ENCODE results near the gene RACK1.
A peak's percentile ranks its signal among the peaks of the same experiment; 100 is the strongest.

The RACK1 gene

GRCh38 chr5:181239062-181239663 is 4.5 kb downstream of the RACK1 start:
- no peaks in the 10 kb centered on the region for H3K9me3 Mint-ChIP-seq
- TF ChIP-seq CTCF (IDR thresholded peaks at IDR 0.05; ENCODE audit: unreplicated experiment in 3 of 3) = no peak
- H3K4me1 Mint-ChIP-seq = peaks cover 46% of the 10 kb centered on the region
- H3K36me3 Mint-ChIP-seq (ENCODE audit: low read depth) = peaks cover 75% of the 10 kb centered on the region
- H3K4me3 Mint-ChIP-seq = peak overlapping the region; percentile 56 to 79 (median 67)
- H3K27me3 Mint-ChIP-seq (ENCODE audit: low read depth) = no peaks in the 10 kb centered on the region
- peak overlapping the region; percentile 29 to 72 (median 61) for H3K27ac Mint-ChIP-seq

- no peak for TF ChIP-seq CTCF (IDR thresholded peaks at IDR 0.05; ENCODE audit: unreplicated experiment in 3 of 3)
- peak overlapping the region; percentile 8 to 61 (median 33) for H3K27ac Mint-ChIP-seq
- no peaks in the 10 kb centered on the region for H3K9me3 Mint-ChIP-seq
- no peak overlapping the region for H3K4me3 Mint-ChIP-seq
- peaks cover 44% of the 10 kb centered on the region for H3K4me1 Mint-ChIP-seq
- H3K36me3 Mint-ChIP-seq (ENCODE audit: low read depth) = peaks cover 80% of the 10 kb centered on the region
- no peaks in the 10 kb centered on the region for H3K27me3 Mint-ChIP-seq (ENCODE audit: low read depth)
These were observed 5.8 kb downstream of the RACK1 start for GRCh38 chr5:181237729-181238385.

- Mint-ChIP-seq H3K4me3 (no peak overlapping the region), H3K27ac (peak overlapping the region in 1 of 3 experiments; percentile 65), H3K4me1 (peaks cover 37% of the 10 kb centered on the region), H3K27me3 (ENCODE audit: low read depth) (no peaks in the 10 kb centered on the region), H3K36me3 (ENCODE audit: low read depth) (peaks cover 76% of the 10 kb centered on the region), H3K9me3 (no peaks in the 10 kb centered on the region)
- TF ChIP-seq CTCF (IDR thresholded peaks at IDR 0.05; ENCODE audit: unreplicated experiment in 3 of 3) = no peak
These were observed 6.6 kb downstream of the RACK1 start for GRCh38 chr5:181236954-181237641.

- no peaks in the 10 kb centered on the region for H3K9me3 Mint-ChIP-seq
- H3K27ac Mint-ChIP-seq = peak overlapping the region in 1 of 3 experiments; percentile 65
- no peak for TF ChIP-seq CTCF (IDR thresholded peaks at IDR 0.05; ENCODE audit: unreplicated experiment in 3 of 3)
- no peak overlapping the region for H3K4me3 Mint-ChIP-seq
- H3K4me1 Mint-ChIP-seq = peaks cover 30% of the 10 kb centered on the region
- no peaks in the 10 kb centered on the region for H3K27me3 Mint-ChIP-seq (ENCODE audit: low read depth)
- H3K36me3 Mint-ChIP-seq (ENCODE audit: low read depth) = peaks cover 76% of the 10 kb centered on the region
These were observed 7.2 kb downstream of the RACK1 start for GRCh38 chr5:181236471-181236870.

- no peaks in the 10 kb centered on the region for H3K27me3 Mint-ChIP-seq (ENCODE audit: low read depth)
- peak overlapping the region; percentile 53 to 69 (median 65) for H3K27ac Mint-ChIP-seq
- H3K9me3 Mint-ChIP-seq = no peaks in the 10 kb centered on the region
- H3K36me3 Mint-ChIP-seq (ENCODE audit: low read depth) = peaks cover 74% of the 10 kb centered on the region
- H3K4me1 Mint-ChIP-seq = peaks cover 27% of the 10 kb centered on the region
- H3K4me3 Mint-ChIP-seq = no peak overlapping the region
- TF ChIP-seq CTCF (IDR thresholded peaks at IDR 0.05; ENCODE audit: unreplicated experiment in 3 of 3) = no peak
These were observed 7.9 kb downstream of the RACK1 start for GRCh38 chr5:181235689-181236366.
